HFF-Myc (cell line): ENCODE measurements around the gene CTPS1.

ENCODE experiments used
- DNase-seq: peaks from one replicate; pipeline ENCODE4 v3.0.0-alpha.2; 2011; ENCODE audit warnings: low read depth; ENCODE audit errors: extremely low read depth
- H3K4me3 ChIP-seq: replicated peaks from 2 replicates; pipeline ENCODE4 v1.5.1; 2011; ENCODE audit warnings: low read depth, mild to moderate bottlenecking, control low read depth, low read length
- TF ChIP-seq, protein P1 (sequence below): IDR thresholded peaks from 2 replicates; pipeline ENCODE4 v1.5.1; 2012; ENCODE audit warnings: mild to moderate bottlenecking, low read depth, low read length, control low read depth; ENCODE audit errors: missing control alignments

The CTPS1 gene

DNA sequence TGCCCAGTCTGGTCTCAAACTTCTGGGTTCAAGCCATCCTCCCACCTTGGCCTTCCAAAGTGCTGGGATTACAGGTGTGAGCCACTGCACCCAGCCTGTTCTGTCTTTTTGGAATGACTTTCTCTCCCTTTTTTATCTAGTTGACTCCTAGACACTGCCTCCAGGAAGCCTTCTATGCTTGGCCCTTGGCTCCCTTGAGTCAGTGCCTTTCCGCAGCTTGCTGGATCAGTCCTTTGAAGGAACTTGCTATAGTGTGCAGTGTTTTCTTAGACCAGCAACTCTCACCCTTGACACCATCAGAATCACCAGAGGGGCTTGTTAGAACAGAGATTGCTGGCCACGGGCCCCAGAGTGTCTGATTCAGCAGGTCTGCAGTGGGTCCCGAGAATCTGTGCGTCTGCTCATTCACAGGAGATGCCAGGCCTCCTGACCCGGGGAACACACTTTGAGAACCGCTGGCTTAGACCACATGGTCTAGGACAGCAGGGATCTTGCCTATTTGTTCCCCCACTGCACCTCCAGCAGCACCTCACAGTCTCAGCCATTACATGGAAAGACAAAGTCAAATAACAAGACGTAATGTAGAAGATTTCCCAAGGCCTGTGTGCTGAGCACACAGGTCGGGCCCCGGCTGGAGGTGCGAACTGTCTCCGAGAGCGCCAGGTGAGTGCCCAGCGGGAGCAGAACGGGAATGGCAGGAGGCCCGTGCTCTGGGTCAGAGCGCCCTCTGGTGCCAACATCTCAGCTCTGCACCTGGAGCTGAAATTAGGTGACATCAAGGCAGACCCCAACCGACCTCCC is 27.4 kb upstream of the CTPS1 start:
- TF ChIP-seq, protein P1, sequence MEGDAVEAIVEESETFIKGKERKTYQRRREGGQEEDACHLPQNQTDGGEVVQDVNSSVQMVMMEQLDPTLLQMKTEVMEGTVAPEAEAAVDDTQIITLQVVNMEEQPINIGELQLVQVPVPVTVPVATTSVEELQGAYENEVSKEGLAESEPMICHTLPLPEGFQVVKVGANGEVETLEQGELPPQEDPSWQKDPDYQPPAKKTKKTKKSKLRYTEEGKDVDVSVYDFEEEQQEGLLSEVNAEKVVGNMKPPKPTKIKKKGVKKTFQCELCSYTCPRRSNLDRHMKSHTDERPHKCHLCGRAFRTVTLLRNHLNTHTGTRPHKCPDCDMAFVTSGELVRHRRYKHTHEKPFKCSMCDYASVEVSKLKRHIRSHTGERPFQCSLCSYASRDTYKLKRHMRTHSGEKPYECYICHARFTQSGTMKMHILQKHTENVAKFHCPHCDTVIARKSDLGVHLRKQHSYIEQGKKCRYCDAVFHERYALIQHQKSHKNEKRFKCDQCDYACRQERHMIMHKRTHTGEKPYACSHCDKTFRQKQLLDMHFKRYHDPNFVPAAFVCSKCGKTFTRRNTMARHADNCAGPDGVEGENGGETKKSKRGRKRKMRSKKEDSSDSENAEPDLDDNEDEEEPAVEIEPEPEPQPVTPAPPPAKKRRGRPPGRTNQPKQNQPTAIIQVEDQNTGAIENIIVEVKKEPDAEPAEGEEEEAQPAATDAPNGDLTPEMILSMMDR = peak; percentile 88
- DNase-seq = no peak
- no peak overlapping the region for H3K4me3 ChIP-seq

DNA sequence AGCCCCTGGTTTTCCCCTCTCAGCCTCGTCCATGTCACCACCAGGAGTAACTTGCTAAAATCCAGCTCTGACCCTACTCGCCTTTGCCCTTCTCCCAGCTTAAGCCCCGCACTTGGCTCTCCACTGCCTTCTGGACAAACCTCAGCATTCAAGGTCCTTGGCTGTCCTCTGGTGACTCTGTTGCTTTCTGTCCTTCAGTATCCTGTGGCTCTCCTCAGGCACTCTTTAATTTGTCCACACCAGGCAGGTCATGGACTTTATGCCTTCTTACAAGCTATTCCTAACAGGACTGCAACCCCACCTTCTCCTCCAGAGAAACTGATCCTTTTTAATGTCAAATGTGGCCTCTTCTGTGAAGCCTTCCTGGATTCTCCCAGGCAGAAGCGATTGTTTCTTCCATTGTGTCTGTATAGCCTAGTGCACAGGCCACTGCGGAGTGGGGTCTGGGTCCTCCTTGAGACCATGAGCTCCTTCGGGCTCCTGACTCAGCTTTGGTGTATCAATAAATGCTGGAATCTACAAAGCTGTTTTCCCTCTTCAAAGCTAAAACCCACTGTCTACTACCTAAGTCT is 26.7 kb upstream of the CTPS1 start:
- no peak overlapping the region for H3K4me3 ChIP-seq
- DNase-seq = no peak
- TF ChIP-seq, protein P1 = no peak

DNA sequence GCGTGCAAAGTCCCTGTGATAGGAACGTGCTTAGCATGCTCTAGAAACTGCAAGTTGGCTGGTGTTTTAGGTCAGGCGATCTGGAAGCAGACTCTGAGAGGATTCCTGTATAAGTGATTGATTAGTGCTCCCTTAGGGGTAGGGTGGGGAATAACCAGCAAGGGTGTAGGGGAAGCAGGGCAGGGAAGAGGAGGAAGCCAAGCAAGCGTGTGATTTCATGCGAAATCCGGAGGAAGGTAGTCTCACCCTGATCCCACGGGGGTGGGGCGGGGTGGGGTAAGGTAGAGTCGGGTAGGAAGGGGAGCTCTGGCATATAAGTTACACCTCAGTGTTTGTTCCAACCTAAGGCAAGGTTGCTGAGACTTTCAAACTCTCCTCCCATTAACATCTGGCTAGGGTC is 24.9 kb upstream of the CTPS1 start:
- no peak overlapping the region for H3K4me3 ChIP-seq
- TF ChIP-seq, protein P1 = no peak
- DNase-seq = no peak

DNA sequence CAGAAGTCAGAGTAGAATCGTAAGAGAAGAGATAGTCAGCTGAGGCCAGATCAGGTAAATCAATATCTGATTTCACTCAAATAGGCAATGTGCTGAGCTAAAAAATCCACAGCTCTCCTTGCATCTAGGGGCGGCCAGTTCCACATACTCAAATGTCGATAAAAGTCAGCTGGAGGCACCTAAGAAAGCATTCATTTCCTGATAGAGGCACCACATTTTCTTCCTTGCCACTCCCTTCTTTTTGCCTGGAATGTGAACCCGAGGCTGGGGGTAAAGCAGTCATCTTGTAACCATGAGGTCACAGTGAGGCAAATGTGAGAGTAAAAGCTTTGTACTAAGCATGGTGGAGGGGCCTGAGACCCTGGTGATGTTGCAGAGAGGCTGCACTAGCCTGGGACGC is 24.2 kb upstream of the CTPS1 start:
- TF ChIP-seq, protein P1 = no peak
- DNase-seq = no peak
- no peak overlapping the region for H3K4me3 ChIP-seq

DNA sequence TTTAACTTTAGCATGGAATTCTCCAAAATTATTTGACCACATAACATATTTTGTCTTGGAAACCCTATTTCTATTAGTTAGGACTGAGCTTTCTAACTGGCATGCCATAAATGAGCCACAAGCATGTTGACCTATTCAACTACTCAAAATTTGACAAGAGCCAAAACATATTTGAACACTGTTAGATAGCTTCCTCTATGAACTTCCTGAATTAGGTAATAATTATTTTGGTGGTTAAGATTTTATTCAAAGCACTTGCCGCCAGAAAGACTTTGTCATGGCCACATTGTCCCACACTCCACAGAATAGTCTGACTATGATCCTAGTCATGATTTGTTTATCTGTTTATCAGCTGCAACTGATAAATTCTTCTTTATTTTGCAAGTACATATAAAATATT is 23.1 kb upstream of the CTPS1 start:
- TF ChIP-seq, protein P1 = no peak
- no peak for DNase-seq
- no peak overlapping the region for H3K4me3 ChIP-seq

DNA sequence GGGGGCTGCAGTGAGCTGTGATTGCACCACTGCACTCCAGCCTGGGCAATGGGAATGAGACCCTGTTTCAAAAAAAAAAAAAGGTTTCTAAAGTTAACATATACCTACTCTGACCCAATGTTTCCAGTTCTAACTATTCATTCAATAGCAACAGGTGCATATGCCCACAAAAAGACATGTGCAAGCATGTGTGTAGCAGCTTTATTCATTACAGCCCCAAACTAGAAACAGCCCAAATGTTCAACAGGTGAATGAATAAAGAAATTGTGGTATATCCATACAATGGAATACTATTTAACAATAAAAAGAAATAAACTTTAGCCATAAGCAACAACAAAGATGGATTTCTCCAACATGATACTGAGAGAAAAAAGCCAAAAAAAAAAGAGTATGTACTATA is 21.3 kb upstream of the CTPS1 start:
- no peak for DNase-seq
- no peak overlapping the region for H3K4me3 ChIP-seq
- TF ChIP-seq, protein P1 = no peak
